ENCODE results near the gene IVD. TPM values are rescaled to one million over a fixed set of nuclear protein-coding genes. Genes with fewer than 3 reads are reported as not detected.

IVD gene
- polyA plus RNA-seq, 4 donors: 56.6 to 99.2 (median 67.1) TPM

DNA sequence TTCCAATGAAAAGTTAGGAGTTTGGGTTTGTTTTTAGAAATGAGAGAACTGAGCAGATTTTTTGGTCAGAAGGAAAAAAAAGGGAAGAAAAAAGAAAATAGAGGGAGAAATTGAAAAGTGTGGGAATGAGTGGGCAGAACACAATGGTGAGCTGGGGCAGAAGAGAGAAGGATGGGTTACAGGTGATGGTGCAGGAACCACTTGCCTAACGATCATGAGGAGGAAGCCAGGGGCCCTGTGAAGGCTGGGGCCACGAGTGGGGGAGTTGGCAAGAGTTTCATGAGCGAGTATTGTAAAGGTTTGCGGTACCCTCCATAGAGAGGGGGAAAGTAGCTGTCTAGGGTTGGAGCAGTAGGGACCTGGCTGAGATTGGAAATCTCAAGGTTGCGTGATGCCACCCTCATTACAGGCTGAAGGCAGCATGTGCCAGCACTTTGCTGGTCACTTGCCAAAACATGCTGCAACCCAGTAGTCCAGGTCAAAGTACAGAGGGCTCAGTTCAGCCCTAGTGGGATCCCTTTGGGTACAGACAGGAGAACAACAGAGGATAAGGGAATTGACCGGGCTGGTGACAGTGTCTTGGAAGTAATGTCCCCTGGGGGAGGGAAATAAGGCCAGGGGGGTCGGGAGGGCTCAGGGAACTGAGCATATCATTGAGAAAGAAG lies 6.6 kb downstream of the IVD start:
- no peak for DNase-seq (ENCODE audit: low read depth in 4 of 4, low spot score in 3 of 4)

DNA sequence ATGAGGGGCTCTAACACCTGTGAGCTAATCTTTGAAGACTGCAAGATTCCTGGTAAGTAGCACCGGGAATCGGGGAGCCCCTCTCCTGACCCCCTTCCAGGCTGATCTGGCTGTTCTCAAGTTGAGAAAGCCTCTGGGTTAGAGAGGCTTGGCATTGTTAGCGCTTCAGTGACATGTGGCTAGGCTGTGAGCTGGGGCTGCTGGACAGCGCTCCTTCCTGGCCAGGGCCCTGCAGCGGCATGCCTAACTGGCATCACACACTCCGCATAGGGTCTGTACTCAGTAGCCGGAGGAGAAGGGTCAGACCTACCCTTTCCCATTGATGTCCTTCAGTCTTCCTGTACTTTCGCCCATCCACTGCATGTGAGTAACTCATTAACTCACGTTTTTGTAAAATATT lies 7.4 kb downstream of the IVD start:
- DNase-seq (ENCODE audit: low read depth in 4 of 4, low spot score in 3 of 4): no peak

DNA sequence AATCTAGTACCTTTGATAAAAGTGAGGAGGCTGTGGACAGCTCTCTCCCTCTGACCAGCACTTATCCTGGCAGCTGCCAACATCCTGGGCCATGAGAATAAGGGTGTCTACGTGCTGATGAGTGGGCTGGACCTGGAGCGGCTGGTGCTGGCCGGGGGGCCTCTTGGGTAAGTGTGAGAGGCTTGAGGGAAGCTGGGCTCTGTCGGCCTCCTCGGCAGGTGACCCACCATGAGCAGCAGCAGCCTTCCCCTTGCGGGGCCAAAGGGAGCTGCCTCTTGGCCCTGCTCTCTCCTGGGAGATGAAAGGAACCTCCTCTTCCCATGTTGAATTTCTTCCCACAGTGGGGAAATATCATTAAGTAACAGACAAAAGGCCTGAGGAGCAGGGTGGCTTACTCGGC lies 9.2 kb downstream of the IVD start:
- DNase-seq (ENCODE audit: low read depth in 4 of 4, low spot score in 3 of 4): no peak

DNA sequence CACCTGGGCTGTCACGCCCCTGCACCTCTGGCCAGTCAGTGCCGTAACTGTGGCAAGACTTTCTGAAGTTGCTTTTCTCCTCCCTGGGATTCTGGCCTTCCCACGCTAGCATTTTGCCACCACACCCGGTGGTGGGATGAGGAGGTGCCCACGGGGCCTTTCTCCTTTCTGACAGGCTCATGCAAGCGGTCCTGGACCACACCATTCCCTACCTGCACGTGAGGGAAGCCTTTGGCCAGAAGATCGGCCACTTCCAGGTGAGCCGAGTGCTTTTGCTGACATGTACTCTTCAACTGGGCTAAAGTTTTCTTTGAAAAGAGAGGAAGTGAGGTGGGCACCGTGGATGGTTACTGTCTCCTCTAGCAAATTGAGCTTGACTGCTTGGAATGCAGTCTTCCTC lies 9.6 kb downstream of the IVD start:
- no peak for DNase-seq (ENCODE audit: low read depth in 4 of 4, low spot score in 3 of 4)

DNA sequence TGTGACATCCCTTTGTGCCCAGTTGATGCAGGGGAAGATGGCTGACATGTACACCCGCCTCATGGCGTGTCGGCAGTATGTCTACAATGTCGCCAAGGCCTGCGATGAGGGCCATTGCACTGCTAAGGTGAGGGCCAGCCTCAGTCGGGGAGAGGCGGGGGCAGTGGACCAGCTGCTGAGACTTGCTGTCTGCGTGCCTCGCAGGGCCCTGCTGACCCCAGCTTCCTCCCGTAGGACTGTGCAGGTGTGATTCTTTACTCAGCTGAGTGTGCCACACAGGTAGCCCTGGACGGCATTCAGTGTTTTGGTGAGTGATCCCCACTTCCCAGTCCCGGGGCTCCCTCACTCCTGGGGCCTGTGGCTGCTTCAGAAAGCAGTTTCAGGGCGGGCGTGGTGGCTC lies 10.5 kb downstream of the IVD start:
- no peak for DNase-seq (ENCODE audit: low read depth in 4 of 4, low spot score in 3 of 4)

DNA sequence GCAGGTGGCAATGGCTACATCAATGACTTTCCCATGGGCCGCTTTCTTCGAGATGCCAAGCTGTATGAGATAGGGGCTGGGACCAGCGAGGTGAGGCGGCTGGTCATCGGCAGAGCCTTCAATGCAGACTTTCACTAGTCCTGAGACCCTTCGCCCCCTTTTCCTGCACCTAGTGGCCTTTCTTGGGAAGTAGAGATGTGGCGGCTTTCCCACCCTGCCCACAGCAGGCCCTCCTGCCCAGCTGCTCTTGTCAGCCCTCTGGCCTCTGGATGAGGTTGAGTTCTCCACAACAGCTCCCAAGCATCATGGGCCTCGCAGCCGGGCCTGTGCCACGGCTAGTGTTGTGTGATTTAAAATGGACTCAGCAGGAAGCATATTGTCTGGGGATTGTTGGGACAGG lies 12.5 kb downstream of the IVD start:
- DNase-seq (ENCODE audit: low read depth in 4 of 4, low spot score in 3 of 4): no peak

DNA sequence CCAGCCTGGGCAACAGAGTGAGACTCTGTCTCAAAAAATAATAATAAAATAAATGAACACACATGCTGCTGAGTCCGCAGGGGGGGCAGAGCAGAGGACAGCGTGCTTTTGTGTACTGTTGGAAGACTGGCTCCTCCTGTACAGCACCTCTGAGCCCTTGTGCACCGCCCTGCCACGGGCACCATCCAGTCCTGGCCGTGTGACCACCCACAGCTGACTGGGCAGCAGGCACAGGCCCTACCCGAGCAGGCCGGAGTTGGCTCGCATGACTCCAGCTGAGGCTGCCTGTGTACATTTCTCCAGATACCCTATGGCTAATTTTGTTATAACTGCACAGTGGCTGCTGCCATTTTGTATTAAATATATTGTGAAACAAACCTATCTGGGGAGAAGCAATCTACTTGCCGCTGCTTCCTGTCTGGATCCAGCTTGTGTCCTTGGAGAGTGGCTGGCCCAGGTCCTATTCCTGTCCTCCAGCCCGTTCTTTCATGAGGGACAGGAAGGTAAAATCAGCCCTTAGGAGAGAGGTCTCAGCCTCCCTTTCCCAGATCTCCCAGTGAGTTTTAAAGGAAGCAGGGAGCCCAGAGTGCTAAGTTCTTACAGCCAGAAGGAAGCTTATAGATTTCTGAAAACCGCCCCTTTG lies 14.6 kb downstream of the IVD start:
- no peak for DNase-seq (ENCODE audit: low read depth in 4 of 4, low spot score in 3 of 4)

DNA sequence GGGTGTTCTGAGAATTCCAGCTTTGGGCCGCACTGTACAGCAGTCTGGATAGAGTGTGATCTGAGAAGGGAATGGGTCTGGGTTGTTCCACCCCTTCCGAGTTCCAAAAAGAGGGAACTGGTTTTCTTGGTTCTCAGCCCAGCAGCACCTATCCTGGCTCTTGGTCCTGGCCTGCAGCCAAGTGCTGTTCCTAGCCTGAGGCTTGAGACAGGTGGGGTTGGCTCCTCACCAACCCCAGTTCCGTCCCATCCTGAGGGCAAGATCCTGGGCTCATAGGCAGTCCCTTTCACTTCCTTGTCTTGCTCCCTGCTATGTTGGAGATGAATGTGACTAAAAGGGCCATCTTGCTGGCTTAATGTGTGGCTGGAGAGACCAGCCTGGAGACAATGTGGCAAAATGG lies 15.2 kb downstream of the IVD start:
- DNase-seq (ENCODE audit: low read depth in 4 of 4, low spot score in 3 of 4): no peak

DNA sequence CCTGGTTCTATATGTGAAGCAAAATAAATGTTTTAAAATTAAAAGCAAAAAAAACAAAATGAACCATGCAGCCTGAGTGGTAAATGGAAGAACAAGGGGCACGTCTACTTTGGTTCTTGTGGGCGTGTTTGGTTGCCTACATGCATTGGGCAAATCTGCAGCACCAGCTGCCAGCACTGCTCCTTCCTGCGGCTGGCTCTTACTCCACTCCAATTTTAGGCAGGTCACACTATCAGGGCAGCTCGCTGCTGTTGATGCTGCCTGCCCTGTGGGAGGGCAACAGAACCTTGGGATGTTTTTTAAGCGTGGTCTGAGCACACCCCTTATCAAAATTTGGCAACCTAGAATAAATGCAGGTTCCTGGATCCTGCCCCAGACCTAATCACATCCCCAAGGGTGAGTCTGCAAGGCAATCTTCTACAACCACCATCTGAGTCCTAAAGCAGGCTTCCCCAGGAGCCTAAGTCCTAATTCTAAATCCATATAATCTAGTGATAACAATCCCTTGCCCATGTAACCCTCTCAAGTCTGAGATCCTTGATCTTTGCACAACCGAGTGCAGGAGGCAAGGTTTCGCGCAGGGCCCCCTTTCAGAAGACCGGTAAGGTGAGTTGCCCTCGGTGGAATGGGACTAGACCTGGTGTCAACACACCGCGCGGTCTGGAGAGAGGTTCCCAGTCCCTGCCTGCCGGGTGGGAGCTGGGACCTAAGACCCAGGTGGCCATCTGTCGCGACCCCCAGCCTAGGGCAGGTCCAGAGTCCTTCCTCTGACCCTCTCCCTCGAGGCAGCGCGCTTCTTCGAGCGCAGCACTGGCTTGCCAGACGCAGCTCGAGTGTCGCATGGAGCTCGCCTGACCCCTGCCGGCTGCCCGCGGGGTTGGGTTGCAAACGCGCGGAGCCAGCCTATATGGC lies 15.9 kb downstream of the IVD start:
- no peak for DNase-seq (ENCODE audit: low read depth in 4 of 4, low spot score in 3 of 4)

DNA sequence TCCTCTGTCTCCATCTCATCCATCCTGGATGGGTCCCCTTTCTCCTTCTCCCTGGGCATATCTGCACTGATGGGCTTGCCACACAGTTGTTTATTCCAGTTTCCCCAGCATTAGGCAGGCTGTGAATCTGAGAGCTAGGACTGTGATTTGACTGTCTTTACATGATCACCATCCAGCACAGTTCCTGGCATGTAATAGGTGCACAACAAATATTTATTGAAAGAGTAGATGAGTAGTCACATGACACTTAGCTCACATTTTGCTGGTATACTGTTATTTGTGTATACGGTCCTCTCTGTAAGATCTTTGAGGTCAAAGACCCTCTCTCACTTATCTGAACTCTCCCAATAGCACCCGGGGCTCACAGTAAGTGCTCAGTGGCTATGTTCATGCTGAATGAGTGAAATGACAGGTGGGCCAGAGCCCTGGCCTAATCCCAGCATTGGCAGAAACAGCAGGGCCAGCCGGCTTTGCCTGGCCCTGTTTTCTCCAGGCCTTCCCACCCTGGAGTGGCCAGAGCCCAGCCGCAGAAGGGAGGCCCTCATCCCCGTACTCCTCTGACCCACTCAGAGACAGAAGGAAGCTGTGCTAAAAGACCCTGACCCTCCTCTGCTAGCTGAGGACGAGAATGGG lies 19.0 kb downstream of the IVD start:
- DNase-seq (ENCODE audit: low read depth in 4 of 4, low spot score in 3 of 4): no peak

DNA sequence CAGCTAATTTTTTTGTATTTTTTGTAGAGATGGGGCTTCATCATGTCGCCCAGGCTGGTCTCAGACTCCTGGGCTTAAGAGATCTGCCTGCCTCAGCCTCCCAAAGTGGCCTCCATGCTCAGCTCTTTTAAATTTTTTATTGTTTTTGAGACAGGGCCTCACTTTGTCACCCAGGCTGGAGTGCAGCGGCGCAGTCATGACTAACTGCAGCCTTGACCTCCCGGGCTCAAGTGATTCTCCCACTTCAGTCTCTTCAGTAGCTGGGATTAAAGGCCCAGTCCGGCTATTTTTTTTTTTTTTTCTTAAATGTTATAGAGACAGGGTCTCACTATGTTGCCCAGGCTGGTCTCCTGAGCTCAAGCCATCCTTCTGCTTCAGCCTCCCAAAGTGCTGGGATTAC lies 20.1 kb downstream of the IVD start:
- DNase-seq (ENCODE audit: low read depth in 4 of 4, low spot score in 3 of 4): no peak

DNA sequence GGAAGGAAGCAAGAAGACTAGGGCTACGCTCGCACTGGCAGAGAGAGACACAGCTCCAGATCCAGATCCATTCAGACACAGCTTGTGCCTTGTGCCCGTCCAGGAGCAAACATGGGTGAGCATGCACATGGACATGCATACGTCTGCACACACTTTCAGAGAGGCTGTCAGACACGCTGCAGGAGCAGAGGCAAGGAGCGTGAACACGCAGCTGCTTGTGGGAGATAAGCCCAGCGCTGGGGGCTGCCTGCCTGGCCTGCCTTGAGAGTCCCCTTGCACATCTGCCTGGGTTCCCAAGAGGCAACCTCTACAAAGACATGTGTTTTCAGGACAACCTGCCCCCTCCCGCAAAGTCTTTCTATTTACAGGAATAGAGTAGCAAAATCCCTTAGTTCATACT lies 21.6 kb downstream of the IVD start:
- DNase-seq (ENCODE audit: low read depth in 4 of 4, low spot score in 3 of 4): no peak

DNA sequence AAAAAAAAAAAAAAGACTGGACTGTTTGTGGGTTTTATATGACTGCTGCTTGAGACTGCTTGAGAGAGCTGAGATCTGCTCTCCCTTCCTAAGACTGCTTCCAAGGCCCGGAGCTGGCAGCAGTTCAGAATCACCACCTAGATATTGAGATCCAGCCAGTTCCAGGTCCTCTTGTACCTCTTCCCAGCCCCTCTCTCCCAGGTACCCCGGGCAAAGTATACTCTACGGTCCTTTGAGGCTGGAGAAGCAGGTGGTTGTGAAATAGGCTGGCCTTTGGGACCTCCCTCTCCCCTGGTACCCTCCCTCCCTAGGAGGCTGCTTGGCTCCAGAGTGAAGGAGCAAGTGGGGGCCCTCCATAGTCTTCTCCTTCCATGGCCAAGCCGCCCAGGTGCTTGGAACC lies 22.6 kb downstream of the IVD start:
- no peak for DNase-seq (ENCODE audit: low read depth in 4 of 4, low spot score in 3 of 4)

DNA sequence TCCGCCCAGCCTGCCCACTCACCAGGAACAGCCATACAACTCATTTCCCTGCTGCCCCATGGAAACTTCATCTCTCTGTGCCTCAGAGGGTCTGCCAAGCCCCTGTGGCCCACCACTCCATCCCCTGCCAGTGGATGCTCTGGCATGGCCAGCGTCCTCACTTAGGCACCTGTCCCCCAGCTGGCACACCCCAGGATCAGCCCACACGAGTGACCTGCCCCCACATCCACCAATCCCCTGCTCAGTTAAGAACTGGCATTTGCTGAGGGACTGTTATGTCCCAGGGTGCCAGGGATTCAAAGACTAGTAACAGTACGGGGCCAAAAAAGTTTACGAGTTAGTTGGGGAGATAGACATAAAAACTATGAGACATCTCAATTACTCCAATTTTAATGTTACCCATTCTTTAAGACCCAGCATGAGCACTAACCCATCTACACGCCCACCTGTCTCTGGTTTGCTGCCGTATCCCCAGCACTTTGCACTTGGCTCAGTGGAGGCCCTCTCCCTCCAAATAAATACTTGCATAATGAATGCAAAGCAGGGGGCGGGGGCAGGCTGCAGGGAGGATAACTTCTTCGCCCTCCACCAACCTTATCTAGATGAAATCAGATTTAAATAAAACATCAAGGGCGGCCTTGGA lies 23.6 kb downstream of the IVD start:
- no peak for DNase-seq (ENCODE audit: low read depth in 4 of 4, low spot score in 3 of 4)

DNA sequence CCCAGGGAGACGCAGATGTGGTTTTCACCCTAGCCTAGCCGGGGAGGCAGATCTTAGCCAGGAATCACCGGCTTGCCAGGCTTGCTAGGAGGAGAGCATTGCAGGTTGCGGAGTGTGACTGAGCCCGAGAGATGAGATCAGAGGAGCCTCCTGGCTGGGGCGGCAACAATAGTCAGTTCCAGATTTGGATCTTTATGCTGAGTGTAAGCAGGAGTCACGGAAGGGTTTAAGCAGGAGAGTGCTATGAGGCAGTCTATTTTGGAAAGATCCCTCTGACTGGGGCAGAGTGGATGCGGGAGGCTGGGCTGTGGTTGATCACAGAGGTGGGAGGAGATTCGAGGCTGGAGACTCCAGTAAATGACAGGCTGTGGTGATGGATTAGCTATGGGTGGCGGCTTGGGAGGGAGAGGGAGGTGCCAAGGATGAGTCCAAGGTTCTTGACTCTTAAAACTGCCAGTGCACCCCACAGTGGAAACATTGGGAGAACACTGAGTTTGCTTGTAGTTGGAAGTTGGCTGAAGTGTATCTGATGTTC lies 24.7 kb downstream of the IVD start:
- DNase-seq (ENCODE audit: low read depth in 4 of 4, low spot score in 3 of 4): no peak

DNA sequence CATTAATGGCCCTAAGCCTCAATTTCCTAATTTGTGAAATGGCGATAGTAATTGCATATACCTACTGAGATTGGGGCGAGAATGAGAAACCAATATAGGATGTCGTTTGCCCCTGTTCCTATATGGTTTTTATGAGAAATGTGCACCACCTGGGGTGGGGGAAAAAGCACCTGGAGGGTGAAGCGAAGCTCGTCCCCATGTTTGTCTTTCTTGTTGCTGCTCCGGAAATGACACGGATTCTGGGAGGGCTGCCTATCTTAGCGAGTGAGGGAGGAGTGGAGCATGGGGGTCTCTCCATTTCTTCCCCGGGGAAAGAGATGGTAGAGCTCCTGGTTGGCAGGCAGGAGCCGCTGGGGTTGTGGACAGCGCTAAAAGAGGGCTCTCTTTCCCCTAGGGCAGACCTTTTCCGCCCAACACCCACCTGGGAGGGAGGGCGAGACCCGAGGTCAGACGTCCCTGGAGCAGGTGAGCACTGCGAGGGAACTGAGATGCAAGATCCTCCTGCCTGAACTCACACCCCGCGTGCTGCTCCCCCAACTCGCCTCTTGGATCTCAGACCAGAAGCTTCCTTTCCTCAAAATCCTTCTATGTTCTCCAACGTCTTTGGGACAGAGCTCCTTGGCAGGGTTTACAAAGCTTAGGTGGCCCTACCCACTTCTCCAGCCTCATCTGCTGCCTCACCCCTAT lies 29.6 kb downstream of the IVD start:
- DNase-seq (ENCODE audit: low read depth in 4 of 4, low spot score in 3 of 4): no peak

DNA sequence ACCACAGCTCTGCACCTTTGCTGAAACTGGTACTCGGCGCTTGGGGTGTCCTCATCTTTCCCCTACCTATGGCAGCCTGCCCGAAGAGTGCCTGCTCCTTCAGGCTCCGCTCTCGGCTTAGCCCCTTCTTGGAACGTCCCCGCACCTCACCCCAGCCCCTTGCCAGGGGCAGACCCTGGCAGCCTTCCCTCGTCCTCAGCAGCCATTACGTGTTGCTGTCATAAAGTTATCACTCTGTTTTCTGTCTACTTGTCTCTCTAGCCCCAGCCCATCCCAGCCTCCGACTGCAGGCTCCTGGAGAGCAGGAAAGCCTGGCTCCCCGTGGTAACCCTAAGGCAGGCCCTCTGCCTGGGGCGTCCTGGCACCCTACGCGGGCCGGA lies 30.1 kb downstream of the IVD start:
- no peak for DNase-seq (ENCODE audit: low read depth in 4 of 4, low spot score in 3 of 4)

DNA sequence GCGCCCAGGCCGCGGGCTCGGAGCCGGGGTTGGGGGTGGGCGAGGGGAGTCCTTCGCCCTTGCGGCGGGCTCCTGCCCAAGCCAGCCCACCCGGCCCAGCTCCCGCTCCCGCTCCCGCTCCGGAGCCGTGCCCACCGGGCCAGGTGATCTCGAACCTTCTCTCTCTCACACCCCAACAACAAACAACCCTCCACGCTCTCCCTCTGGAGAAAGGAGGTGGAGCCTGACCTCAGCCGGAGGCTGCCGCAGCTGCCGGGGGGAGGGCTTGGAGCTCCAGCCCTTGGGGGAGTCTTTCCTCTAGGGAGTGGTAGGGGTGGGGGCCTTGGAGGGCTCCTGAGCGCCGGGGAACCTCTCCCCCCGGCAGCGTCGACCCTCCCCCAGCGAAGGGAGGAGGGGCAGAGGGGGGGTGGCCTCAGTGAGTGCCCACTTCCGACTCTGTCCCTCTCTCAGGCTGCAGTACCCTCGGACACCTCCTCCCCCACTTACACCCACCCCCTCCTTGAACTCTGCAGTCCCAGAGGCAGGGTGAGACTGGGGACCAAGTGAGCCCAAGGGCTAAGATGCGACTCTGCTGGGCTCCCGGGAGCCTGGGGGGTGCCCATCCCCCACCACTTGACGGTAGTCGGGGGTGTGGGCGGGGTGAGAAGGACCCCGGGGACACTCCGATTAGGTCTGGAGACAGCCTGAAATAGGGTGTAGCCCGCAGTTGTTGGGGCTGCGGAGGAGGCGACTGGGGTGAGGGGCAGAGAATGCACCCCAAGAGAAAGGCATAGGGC lies 30.7 kb downstream of the IVD start:
- no peak for DNase-seq (ENCODE audit: low read depth in 4 of 4, low spot score in 3 of 4)

All from left renal pelvis (tissue), 4 donors.